DND-41 (cell line): Measurements from ENCODE around the gene ACSL3.

Source experiments
- CTCF ChIP-seq: IDR thresholded peaks from 2 replicates; pipeline ENCODE4 v1.5.1; 2012; ENCODE audit warnings: borderline replicate concordance, low read length, moderate library complexity, mild to moderate bottlenecking; ENCODE audit not compliant: poor library complexity, severe bottlenecking; ENCODE audit errors: extremely low read depth
- EZH2 ChIP-seq: IDR thresholded peaks from 3 replicates; pipeline ENCODE4 v1.6.1; 2012; ENCODE audit warnings: borderline replicate concordance, low read depth, mild to moderate bottlenecking, moderate library complexity, low read length, inconsistent platforms; ENCODE audit not compliant: severe bottlenecking

DNA sequence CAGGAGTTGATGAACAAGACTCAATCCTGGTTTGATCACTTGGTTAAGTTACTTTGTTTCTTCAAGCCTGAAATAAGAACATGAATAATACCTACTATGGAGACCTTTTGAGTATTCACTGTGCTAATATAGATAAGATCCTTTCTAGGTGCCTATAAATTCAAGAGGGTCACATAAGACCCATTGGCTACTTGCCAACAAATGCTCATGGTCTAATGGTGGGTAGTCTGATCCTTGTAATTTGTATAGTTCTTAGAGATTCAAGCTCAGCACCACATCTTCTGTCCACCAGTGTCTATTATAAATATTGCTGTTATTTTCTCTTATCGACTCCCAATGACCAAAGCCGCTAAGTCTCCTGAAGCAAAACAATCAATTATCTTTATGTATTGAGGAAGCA is 27.4 kb upstream of the ACSL3 start:
- TF ChIP-seq CTCF, result no peak
- no peak for TF ChIP-seq EZH2
